Stimulated activated naive CD4-positive, alpha-beta T cell (primary cell): Measurements from ENCODE around the gene PDE4D.
"Not testable (repeated sequence)": the region's sequence is repeated elsewhere in the genome, so short reads cannot be mapped to it uniquely, and the experiment has no call there.

Experiments used
- DNase-seq, 6 experiments: peaks; one replicate each; lab custom pipeline; 2025; lab: John Stamatoyannopoulos, UW

The PDE4D gene

DNA sequence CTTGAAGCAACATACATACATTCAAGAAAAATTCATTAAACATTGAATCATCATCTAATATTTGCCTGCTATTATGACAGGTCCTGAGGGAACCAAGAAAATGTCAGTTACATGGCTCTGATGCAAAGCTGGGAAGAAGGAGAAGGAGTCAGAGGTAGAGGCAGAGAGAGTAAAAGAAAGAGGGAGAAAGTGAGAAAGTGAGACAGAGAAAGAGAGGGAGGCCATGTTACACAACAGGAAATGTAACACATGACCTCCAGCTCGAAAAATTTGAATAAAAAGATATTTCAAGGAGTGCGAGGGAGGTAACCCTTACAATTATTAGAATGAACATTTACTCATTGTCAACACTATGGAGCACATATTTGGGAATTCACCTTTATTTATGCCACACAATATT lies 189.7 kb downstream of the PDE4D start:
- no peak for DNase-seq

DNA sequence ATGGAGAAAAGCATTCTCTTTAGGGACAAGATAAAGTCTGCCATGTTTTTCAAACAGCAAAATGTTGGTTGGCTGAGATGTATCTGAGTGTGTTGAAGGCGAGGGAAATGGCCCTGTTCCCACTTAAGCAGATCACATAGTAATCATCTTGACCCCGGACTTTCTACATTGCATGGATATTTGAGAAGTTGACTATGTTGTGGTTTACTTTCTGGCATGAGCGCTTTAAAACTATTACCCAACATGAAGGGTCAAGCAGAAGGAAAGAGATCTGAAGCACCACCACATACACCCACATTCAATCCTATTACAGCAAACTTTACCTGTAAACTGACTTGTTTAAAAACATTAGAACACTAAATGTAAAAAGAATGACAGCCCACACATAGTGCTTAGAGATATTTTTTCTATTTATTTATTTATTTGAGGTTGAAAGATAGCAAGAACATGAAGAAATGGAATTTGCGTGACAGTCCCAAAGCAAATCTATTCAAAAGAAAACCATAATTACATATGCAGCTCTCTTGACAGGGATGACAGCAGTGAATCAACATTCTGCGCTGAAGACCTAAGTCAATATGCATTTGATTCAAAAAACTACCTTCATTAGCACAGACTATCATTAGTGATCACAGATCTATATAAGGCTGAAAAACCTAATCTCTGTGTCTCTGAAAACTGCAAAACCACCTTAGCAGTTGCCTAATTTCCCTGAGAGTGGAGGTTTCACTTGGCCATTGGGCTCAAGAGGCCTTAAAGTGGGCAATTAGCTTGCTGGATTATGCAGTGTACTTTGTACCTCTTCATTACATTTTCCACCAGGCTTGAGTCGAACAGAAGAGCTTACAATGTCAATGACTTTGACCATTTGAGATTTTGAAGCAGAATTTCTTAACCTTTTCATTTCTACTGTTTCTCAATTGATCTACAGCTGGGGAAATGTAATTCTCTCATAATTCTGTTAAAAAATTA lies 195.0 kb downstream of the PDE4D start:
- no peak for DNase-seq

DNA sequence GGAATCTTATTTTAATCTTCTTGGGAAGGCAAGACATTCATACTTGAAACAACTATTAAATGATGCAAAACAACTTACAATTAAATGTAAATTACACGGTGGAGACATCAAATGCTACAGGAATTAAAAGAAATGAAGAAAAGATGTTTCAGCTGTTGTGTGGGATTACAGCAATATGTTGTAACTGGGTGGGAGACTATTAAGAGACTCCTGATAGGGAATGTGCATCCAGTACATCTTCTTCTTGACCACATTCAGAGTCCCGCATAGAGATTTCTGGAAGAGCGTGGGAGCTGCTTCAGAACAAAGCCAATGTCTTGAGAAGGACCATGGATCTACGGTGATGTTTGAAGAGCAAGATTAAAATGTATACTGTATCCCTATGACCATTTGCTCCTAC lies 199.1 kb downstream of the PDE4D start:
- no peak for DNase-seq

DNA sequence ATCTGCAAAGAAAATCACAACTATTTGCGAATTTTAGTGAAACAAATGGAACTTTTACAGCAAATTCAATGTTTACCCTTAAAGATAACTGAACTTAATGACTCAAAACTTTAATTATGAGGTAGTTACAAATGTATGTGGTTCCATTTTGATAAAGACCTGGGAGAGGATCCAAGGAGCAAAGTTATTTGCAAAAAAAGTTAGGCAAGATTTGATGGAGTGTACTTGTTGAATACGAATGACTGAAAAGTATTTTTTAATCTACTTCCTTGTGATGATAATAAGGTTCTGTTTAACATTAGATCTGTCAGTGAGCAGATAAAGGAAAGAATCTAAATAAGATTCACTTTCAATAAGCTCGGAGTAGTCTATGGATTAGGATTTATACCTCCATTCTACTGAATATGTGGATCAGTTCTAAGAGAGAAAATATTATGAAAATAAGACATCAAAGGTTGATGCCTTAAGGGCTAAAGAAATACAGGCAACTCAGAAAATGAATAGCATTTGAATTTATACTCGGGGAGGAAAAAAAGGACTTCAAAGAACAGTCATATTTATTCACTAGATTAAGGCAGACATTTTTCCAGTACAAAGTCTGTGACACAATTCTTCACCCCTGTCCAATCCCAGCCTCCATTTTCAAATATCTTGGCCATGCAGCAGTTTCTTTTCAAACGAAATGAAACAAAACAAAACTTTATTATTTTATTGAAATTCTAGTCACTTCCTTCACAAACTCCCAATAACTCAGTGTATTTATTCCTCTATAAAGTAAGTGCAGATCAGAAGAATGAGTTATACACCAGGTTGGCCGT lies 199.8 kb downstream of the PDE4D start:
- DNase-seq, result no peak

DNA sequence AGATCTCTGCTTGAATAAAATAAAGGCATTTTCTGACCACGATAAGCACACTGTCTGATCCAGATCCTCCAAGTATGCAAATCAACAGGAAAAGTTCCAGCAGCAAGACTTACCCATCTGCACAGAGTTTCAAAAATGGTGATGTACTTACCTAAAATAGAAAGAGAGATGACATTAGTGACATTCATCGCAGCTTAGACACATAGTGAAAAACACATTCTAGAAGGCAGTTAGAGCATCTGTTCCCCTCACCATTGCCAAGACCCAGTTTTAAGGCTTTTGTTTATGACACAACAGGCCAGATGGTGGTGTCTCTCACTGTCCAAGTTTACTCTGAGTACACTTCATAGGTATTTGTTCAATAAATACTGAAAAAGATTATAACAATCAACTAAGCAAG lies 207.7 kb downstream of the PDE4D start:
- no peak for DNase-seq

DNA sequence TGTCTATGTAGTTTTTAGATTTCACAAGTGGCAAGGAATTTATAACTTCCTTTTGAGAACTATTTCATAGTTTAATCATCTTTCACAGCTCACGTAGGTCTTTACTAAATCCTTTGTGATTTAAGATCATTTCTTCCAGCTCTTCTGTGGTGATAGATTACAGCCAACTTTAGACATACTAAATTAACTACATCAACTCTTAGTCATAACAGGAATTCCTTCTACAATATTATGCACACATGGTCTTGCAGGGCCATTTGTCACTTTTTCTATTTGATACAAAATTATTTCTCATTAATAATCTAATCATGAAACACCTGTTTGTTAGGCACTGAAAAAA lies 208.4 kb downstream of the PDE4D start:
- no peak for DNase-seq

DNA sequence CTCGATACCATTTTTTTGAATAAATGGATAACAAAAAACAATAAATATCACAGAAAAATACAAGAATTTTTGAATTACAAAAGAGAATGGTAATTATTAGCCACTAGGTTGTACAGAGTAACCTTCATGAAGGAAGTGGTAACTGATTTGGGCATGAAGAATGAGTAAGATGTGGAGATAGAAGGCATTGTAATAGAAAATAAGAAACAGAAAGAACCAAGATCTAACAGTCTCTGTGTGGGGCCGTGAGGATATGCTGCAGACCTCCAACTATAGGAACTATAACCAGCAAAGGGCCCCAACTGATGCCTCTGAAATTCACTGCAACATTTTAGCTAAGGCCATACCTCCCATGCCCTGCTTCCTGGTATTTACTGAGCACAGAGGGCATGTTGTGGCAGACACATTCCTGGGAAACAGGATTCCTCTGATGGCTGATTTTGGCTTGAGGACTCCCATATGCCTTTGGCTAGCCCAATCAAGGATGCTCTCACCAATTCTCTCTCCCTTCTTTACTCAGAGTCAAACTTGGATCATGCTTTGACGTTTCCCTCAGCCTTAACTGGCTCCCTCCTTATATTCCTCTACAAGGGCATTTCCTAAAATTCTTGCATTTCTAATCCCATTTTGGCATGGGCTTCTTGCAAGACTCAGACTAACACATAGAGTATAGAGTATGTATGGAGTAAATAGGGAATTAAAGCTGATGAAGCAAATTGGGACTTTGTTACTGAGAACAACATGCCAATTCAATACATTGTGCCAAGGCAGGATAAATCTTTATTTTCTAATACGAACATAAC lies 208.9 kb downstream of the PDE4D start:
- DNase-seq, result no peak

DNA sequence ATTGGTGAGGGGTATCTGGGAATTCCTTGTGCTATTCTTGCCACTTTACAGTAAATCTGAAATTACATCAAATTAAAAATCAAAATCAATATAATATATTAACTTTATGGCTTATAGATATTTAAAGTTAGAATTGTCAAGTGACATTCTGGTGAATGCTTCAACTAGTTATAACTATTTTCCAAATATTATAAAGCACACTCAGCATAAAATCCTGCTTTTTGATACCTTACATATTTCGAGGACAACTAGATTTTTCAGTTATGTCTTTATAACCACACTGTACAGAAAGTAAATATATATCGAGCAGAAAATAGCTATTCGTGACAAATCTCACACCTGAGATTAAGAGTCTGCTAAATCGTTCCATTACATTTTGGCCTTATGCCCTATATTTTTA lies 210.2 kb downstream of the PDE4D start:
- DNase-seq, result no peak

DNA sequence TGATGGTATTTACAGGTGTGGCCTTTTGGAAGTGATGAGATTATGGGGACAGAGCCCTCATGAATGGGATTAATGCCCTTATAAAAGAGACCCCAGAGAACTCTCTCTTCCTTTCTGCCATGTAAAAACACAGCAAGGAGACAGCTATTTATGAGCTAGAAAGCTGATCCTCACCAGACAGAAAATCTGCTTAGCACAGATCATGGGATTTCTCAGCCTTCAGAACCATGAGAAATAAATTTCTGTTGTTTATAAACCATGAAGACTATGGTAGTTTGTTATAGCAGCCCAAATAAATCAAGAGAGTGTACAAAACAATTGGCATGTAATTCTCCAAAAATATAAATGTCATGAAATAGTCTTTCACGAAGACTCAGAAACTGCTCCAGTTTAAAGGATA lies 211.0 kb downstream of the PDE4D start:
- DNase-seq, result no peak

DNA sequence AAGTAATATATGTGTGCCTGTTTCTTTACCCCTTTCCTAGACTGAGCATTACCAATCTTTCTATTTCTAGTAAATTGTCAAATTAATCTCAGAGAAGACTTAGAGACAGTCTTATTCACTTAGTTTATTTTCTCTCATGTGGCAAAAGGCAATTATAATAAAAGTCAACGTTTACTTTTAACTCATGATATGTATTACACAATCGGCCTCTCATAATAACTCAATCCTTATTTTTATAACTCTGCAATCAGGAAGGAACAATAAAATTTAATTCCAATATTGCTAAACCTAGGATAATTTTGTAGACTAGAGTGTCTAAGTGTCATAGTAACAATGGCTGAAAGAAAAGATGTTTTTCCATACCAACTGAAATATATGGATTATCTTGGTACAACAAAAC lies 214.6 kb downstream of the PDE4D start:
- no peak for DNase-seq

DNA sequence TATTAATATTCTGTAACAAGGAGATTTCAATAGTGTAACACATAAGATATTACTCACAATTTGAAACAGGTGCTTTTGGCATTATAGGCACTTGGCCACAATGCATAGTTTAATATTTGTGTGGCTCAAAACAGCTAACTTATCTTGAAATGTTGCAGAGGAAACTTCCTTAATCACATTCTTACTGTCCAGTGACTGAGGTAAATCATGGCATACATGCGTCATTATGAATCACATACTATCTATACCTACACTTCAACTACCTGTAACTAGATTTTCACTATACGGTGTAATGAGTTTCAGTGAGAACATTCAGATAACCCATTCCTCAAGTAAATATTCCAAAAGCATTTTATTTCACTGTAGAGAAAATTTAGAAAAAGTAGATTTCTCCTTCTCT lies 218.8 kb downstream of the PDE4D start:
- DNase-seq, result no peak

DNA sequence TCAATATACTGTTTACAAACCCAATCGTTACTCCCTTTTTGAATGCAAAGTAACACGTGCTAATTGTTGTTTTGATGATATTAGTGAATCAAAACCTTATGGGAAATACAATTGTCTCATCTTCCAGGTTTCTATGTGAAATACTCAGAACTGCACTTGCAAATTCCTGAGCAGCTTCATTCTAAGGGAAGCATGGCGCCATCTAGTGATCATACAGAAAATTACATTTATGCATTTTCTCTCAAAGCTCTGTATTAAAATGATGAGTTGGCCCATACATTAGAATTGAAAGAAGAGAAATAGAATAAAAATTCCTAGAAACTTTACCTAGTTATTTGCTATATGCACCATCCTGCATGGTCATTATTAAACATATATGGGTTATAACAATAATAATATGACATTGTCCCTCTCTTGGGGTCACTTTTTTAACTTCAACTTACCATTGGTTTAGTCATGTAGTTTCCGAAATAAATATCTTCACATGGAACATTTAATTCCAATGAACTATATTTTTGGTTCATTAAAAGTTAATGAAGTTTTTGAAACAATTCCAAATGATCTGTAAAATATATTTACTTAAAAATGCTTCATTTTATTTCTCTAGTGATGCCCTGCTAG lies 220.0 kb downstream of the PDE4D start:
- DNase-seq, result peak in 2 of 6 experiments; percentile 14 to 19

DNA sequence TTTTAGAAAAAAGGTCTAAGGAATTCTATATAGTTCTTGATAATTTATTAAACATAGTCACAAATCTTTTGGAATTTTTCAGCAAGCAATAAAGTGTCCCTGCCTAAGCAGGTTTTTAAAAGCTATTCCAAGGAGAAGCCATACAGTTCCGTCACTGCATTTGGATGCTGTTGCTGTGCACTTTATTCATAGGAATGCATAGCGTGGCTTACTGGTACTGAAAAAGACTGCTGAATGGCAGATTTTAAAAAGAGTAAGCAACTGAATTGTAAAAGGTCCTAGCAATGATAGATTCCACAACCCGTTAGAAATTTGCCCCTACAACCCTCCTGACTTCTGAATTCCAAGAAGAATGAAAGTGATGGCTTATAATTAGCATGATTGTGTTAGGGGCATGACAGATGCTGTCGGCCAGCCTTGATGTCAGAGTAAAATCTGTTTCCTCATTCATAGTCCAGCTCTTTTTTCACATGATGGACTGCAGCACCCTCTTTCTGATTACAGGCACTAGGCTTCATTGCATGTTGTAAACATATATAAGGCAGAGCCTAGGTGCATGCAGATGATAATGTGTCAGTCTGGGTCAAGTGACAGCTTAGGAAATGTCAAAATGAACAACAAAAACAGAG lies 227.0 kb downstream of the PDE4D start:
- no peak for DNase-seq

DNA sequence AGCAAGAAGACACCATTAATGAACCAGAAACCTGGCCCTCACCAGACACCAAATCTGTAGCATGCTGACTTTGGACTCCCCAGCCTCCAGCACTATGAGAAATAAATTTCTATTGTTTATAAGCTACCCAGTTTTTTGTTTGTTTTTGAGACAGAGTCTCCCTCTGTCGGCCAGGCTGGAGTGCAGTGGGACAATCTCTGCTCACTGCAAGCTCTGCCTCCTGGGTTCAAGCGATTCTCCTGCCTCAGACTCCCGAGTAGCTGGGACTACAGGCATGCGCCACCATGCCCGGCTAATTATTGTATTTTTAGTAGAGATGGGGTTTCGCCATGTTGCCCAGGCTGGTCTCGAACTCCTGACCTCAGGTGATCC lies 227.7 kb downstream of the PDE4D start:
- DNase-seq, result not testable (repeated sequence)

DNA sequence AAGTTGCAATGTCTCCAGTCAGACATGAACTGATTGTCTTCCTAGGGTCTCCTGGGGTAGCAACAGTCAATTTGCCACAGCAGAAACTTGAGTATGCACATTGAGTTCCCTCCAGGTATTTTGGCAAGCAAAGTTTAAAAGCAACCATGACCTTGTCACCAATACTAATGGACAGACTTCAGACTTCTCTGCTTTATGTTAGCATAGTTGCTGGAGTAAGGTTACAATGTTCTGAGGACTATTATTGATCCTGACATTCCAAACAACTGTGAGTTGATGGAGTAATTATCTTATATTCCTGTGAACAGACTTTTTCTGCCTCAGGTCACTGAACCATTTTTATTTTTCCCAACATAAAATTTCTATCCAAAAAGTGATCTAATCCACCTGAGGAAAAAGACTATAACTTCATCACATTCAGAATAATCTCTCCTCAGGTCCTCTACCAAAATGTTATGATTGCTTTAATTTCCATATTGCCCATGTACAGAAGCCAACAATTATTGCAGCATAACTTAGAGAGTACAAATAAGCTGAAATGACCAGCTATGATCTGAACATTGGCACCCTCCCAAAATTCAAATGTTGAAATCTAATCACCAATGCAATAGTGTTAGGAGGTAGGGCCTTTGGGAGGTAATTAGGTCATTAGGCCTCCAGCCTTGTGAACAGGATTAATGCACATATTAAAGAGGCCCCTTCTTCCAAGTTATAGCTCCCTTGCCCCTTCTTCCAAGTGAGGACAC lies 228.3 kb downstream of the PDE4D start:
- DNase-seq, result no peak

DNA sequence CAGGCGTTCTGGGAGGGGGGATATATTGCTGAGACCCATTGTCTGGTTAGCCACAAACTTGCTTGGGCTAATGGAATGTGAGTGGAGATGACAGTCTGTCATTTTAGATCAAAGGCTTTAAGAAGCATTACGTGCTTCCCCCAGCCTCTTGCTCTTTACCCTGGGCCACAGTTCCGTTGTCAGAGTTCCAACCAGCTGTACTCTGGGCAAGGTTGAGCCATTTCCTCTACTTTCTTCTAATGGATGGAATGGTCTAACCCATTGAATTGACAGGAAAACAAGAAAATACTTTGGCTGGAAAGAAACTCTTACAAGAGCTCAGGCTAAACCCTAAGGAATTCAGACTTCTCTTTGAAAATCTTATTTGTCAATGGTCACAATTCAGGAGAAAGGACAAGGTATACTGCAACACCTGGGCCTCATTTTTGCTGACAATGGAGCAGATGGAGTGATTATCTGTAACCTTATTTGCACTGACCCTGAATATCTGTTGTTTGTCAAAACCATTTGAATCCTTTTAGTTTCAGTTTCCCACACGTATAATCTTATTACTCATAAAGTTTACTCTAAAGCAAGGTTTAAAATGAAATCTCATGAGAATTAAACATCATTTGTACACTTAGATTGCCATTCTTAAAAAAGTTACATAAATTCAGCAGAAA lies 231.4 kb downstream of the PDE4D start:
- DNase-seq, result no peak

DNA sequence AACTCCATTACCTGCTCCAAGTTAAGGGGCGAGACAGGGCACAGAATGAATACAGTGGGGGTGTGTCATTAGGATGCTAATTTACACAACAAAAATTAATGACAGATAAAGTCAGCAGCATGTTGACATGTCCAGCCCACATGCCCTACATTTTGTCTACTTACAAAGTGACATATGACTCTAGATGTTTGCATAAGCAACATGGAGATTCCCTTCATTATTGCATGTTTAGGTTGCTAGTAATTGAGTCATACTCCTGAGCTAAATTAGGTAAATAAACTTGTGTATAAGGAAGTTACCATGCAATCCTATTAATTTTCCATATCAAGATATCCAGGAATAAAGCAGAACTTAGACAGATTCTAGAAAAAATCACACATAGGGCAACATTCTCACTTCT lies 232.2 kb downstream of the PDE4D start:
- no peak for DNase-seq

DNA sequence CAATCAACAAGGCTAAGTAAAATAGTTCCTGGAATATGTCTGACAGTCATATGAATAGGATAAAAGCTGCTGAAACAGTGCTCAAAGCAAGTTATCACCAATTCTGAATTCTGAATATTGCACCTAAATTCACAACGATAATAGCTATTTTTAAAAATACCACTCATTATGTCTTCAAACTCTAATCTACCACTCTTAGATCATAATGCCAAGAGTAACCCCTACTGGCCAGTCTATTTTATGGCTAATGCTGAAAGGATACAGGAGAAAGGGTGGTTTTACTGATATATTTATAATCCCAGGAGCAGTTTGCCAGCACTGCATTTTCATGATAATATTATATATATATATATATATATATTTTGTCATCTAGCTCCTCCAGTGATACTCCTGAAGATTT lies 232.8 kb downstream of the PDE4D start:
- DNase-seq, result no peak

DNA sequence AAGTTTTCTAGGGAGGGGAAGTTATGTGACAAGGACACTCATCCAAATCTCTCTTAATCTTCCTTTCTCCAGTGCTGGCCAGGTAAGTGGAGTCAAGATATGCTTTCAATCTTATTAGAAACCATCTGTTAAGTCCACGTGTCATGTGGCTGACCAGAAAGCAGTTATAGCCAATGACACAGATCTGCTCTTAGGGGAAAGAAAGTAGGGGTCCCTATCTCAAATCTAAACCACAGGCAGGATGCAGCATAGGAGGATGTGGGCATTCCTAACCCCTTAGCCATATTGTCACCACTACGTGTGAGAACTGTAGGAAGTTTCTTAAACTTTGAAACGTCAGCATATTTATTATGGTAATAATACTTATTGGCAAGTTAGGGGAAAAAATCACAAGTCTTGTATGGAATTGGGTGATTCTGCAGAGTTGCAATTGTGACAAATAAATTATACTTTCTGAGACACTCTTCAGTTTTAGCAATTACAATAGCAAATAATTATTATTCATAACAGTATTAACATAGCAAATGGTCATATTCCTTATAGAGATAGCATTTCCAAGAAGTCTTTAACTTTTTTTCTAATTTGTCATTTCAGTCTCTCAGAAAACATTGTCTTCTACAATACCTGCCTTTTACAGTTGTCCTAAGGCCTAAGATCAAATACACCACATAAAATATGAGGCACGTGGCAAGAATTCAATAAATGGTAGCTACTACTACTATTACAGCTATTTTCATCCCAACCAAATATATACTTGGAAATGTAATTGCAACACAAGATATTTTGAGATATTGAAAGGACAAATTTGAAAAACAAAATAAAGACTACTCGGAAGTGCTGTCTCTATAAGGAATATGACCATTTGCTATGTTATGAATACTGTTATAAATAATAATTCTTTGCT lies 236.9 kb downstream of the PDE4D start:
- no peak for DNase-seq
